Mesothelial cell of epicardium (in vitro differentiated cells): ENCODE data around the gene SLC35A2. TPM values are rescaled to one million over a fixed set of nuclear protein-coding genes. Genes with fewer than 3 reads are reported as not detected.
A peak's percentile ranks its signal among the peaks of the same experiment; 100 is the strongest.

Experiments
- DNase-seq, 2 experiments: peaks; one replicate each; pipeline ENCODE4 v3.0.0; 2021; ENCODE audit warnings: low spot score in 2 of 2; ENCODE audit not compliant: unreplicated experiment in 2 of 2
- H3K27ac Mint-ChIP-seq: 2 replicates; pipeline ENCODE4 v1.8.0; 2021; ENCODE audit warnings: mixed read lengths
- H3K27me3 Mint-ChIP-seq: 2 replicates; pipeline ENCODE4 v1.8.0; 2021; ENCODE audit warnings: low read depth, mixed read lengths
- H3K36me3 Mint-ChIP-seq: 2 replicates; pipeline ENCODE4 v1.8.0; 2021; ENCODE audit warnings: mixed read lengths
- H3K4me1 Mint-ChIP-seq: 2 replicates; pipeline ENCODE4 v1.8.0; 2021; ENCODE audit warnings: mixed read lengths
- H3K4me3 Mint-ChIP-seq: 2 replicates; pipeline ENCODE4 v1.8.0; 2021; ENCODE audit warnings: mild to moderate bottlenecking, moderate library complexity, mixed read lengths
- H3K9me3 Mint-ChIP-seq: 2 replicates; pipeline ENCODE4 v1.8.0; 2021; ENCODE audit warnings: mixed read lengths
- total RNA-seq: library from RNA; stranded (reverse); gene quantifications from 3 replicates; pipeline ENCODE4 v1.2.1, GENCODE V29; 2021
- TF ChIP-seq, protein P1 (sequence below): fragments of 200-600 bp; sonication (generic); IDR thresholded peaks from one replicate; pipeline ENCODE4 v1.5.0; 2021; ENCODE audit warnings: antibody characterized with exemption; ENCODE audit not compliant: unreplicated experiment

The SLC35A2 gene
- total RNA-seq, 1 donor from 2014 or later: 43.8 TPM

DNA sequence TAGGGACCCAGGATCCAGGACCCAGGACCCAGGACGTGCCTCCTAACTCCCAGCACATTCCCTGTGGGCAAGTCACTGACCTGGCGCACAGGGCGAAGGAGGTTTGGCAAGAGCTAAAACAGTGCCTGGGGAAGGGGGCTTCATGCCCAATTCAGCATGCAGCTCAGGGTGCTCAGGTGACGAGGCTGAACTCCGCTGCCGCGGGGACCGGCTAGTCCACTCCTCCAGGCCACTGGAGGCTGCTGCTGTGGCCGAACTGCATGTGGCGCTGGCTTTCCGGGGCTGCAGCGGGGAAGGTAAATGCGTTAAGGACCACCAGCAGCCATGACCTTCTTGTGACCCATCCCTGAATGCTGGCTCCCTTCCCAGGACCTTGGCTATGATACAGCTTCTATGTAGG, 12.3 kb upstream of the SLC35A2 start:
- Mint-ChIP-seq H3K36me3 (peaks cover 15% of the 10 kb centered on the region), H3K27ac (no peak overlapping the region), H3K9me3 (peaks cover 6% of the 10 kb centered on the region), H3K27me3 (no peaks in the 10 kb centered on the region), H3K4me3 (no peak overlapping the region), H3K4me1 (peaks cover 7% of the 10 kb centered on the region)
- TF ChIP-seq, protein P1, sequence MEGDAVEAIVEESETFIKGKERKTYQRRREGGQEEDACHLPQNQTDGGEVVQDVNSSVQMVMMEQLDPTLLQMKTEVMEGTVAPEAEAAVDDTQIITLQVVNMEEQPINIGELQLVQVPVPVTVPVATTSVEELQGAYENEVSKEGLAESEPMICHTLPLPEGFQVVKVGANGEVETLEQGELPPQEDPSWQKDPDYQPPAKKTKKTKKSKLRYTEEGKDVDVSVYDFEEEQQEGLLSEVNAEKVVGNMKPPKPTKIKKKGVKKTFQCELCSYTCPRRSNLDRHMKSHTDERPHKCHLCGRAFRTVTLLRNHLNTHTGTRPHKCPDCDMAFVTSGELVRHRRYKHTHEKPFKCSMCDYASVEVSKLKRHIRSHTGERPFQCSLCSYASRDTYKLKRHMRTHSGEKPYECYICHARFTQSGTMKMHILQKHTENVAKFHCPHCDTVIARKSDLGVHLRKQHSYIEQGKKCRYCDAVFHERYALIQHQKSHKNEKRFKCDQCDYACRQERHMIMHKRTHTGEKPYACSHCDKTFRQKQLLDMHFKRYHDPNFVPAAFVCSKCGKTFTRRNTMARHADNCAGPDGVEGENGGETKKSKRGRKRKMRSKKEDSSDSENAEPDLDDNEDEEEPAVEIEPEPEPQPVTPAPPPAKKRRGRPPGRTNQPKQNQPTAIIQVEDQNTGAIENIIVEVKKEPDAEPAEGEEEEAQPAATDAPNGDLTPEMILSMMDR: no peak
- DNase-seq: no peak

DNA sequence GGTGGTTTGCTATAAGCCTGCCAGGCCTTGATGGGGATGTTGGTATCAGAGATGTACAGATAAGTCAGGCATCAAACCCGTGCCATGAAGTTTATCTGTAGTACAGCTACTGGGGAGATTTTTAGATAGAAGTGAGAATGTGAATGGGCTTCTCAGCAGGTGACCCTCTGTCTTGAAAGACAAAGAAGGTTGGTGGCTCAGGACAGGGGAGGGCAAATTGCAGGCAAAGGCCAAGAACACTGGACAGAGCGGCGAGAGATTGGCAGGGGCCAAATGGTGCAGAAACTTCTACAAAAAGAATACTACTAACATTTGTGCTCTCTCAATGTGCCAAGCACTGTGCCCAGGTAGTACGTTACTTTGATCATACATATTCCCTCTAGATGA, 9.3 kb upstream of the SLC35A2 start:
- H3K9me3 Mint-ChIP-seq: peaks cover 6% of the 10 kb centered on the region
- H3K36me3 Mint-ChIP-seq: peaks cover 12% of the 10 kb centered on the region
- TF ChIP-seq, protein P1: no peak
- no peak overlapping the region for H3K27ac Mint-ChIP-seq
- H3K4me3 Mint-ChIP-seq: no peak overlapping the region
- peaks cover 22% of the 10 kb centered on the region for H3K4me1 Mint-ChIP-seq
- H3K27me3 Mint-ChIP-seq: no peaks in the 10 kb centered on the region
- DNase-seq: no peak

DNA sequence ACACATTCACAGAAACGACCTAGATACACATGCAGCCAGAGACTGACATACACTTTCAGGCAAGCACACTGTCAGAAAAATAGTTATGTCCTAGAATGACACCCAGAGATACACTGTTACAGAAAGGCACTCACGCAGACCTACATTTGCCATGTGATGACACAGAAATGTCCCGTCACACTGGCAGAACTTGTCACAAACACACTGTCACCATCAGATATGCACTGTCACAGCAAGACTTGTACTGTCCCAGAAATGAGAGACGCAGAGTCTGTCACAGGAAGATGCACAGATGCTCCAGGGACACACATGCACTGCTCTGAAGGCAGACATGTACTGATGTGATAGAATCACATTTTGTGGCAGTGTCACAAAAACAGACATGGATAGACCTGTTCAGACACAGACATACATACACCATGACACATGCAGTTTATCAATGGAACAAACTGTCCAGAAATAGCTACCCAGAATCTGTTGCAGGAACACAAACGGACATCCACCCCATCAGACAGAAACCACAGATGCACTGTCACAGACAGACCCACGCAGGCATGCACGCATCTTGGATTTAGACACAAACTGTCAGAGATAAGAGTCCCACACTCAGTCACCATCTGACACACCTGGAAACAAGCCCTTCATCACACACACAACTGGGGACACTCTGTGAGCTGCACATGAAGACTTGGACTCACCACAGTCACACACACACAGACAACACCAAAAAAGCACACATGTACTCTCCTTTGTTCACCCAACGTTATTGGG, 8.7 kb upstream of the SLC35A2 start:
- no peak for DNase-seq
- peaks cover 7% of the 10 kb centered on the region for H3K36me3 Mint-ChIP-seq
- H3K4me1 Mint-ChIP-seq: peaks cover 22% of the 10 kb centered on the region
- H3K4me3 Mint-ChIP-seq: peak overlapping the region; percentile 73
- H3K27ac Mint-ChIP-seq: peak overlapping the region; percentile 91
- TF ChIP-seq, protein P1: no peak
- H3K27me3 Mint-ChIP-seq: no peaks in the 10 kb centered on the region
- H3K9me3 Mint-ChIP-seq: peaks cover 6% of the 10 kb centered on the region

DNA sequence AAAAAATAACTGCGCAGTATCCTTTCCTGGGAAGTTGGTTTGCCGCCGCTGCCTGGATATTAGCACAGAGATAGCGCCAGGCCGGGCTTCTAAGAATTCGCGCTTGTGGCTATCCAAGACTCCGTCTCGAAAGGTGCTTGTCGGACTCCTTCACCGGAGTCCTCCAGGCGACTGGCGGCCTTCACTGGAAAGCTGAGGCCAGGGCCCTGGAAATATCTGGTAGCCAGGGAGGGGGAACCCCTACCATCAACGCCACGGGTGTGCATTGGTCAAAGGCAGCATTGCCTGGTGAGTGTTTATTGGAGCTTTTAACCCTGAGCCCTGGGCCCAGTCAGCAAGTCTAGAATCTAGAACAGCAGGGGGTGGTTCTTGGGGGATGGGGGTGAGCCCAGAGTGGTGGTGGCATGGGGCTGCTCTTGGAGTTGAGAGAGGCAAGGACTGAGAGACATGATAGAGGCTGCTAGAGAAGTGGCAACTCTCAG, 8.0 kb upstream of the SLC35A2 start:
- Mint-ChIP-seq H3K4me1 (peaks cover 22% of the 10 kb centered on the region), H3K9me3 (peaks cover 4% of the 10 kb centered on the region), H3K27ac (peak overlapping the region; percentile 91), H3K36me3 (peaks cover 5% of the 10 kb centered on the region), H3K27me3 (no peaks in the 10 kb centered on the region), H3K4me3 (peak overlapping the region; percentile 73)
- TF ChIP-seq, protein P1: no peak
- DNase-seq: no peak

DNA sequence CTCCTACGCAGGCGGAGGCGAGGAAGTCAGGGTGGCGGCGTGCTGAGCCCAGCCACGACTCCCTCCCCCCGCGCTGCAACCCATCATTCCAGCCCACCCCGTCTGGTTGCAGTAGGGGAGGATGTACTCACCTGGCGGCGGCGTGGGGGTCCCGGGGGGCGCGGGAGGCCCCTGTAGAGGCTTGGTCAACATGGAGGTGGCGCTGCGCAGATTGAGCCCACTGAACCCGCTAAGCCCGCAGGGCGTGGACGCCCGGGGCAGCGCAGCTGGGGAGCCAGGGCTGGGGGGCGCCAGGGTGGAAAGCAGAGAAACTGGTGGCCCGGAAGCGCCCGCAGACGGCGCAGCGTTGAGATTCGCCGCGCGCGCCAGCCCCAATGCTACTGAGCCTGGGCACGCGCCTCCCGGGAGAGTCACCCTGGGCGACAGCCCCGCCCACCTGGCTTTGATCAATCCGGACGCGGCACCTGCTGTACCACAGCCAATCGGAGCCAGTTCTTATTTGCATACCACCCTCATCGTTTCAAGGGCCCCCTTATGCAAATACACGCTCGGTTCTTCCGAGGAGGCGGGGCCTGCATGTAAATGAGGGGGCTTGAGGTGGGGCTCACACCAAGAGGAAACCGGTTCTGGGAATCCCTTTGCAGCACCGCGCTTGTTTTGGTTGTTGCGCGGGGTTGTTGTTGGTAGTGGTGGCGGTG, 7.3 kb upstream of the SLC35A2 start, which contains the start of gene PIM2:
TSS of gene PIM2 (minus strand) at position 382 of the 698 bp plus-strand sequence. CDS start at position 192, 190 bp downstream.
- DNase-seq: peak; percentile 84 to 87
- Mint-ChIP-seq H3K27me3 (no peaks in the 10 kb centered on the region), H3K36me3 (peaks cover 4% of the 10 kb centered on the region), H3K4me1 (peaks cover 22% of the 10 kb centered on the region), H3K4me3 (peak within 1 kb of the TSS; percentile 73), H3K27ac (peak within 1 kb of the TSS; percentile 91), H3K9me3 (no peaks in the 10 kb centered on the region)
- TF ChIP-seq, protein P1: no peak
